GM19351 (cell line): ENCODE measurements around the gene TOMM5.
"Not testable (repeated sequence)": the region's sequence is repeated elsewhere in the genome, so short reads cannot be mapped to it uniquely, and the experiment has no call there.

ENCODE experiments used
- ATAC-seq: cut with Tn5 transposase; IDR thresholded peaks from one replicate; pipeline ENCODE4 v1.9.1; 2021; ENCODE audit warnings: mild to moderate bottlenecking, moderate library complexity; ENCODE audit not compliant: unreplicated experiment

The TOMM5 gene

GRCh38 chr9:37617161-37617560, 24.8 kb upstream of the TOMM5 start:
- ATAC-seq, result no peak

DNA sequence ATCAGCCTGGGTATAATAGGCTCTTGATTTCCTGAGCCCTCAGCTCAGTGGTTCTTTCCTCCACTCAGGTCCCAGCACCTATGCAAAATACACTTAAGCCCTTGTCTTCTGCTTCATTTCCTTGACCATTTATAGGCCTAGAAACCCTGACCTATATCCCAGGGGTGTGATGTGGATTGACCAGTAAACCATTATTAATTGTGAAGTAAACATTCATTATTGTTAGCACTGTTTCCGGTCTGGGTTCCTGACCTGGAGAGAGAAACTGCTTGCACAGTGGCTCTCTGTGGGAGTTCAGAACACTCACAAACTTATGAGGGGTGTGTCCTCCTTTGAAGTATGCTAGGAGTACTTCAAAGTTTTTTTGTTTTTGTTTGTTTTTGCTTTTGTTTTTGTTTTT, 19.6 kb upstream of the TOMM5 start:
- no peak for ATAC-seq

DNA sequence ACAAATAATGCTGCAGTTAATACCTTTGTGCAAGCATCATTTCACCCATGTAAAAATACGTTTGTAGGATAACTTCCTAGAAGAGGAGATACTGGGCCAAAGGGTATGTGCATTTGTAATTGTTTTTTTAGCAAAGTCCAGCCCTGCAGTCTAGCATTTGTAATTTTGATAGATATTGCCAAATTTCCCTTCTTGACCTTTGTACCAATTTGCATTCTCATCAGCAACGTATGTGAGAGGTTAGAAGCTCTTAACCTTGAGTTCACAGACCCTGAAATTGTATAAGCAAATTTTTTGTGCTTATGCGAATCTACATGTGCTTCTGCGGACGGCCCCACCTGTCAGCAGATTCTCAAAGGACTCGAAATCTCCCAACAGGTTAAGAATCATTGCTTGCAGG, 18.6 kb upstream of the TOMM5 start:
- no peak for ATAC-seq

GRCh38 chr9:37609735-37610397, 17.5 kb upstream of the TOMM5 start:
- ATAC-seq, result no peak

DNA sequence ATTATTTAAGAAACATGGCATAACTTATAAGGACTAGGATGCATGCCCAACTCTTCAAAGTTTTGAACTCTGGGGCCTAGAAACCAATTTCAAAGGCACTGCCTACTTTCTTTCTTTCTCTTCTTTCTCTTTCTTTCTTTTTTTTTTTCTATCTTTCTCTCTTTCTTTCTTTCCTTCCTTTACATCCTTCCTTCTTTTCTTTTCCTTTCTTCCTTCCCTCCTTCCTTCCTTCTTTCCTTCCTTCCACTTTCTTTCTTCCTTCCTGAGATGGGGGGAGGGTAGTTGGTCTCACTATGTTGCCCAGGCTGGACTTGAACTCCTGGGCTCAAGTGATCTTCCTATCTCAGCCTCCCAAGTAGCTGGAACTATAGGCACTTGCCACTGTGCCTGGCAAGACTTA, 15.9 kb upstream of the TOMM5 start:
- no peak for ATAC-seq

- no peak for ATAC-seq
These were observed 11.9 kb upstream of the TOMM5 start for GRCh38 chr9:37604296-37604695.

DNA sequence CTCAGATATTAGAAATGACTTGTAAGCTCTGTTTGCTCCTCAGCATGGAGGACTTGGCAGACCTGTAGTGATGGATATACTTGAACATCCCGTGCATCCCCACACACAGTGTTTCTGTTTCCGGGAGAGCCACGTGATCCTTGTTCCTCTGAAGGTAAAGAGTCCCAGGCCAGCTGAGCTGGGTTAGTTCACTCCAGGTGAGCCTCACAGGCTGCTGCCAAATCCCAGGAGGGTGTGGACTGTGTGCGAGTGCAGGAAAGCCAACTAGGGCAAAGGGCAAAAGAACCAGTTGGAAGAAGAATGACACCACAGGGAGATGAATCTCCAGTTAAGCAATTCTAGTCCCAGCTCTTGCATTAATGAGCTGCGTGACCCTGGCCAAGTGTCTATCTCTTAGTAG, 10.4 kb upstream of the TOMM5 start:
- no peak for ATAC-seq

DNA sequence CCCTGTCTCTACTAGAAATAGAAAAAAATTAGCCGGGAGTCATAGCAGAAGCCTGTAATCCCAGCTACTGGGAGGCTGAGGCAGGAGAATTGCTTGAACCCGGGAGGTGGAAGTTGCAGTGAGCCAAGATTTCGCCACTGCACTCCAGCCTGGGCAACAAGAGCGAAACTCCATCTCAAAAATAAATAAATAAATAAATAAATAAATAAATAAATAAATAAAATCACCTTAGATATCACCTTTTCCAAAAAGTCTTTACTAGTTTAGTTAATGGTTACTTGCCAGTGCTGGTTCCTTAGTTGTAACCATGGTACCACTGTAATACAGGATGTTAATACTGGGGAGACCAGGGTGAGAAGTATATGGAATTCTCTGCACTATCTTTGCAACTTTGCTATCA, 9.7 kb upstream of the TOMM5 start:
- ATAC-seq, result not testable (repeated sequence)

GRCh38 chr9:37596504-37596903, 4.1 kb upstream of the TOMM5 start:
- no peak for ATAC-seq

DNA sequence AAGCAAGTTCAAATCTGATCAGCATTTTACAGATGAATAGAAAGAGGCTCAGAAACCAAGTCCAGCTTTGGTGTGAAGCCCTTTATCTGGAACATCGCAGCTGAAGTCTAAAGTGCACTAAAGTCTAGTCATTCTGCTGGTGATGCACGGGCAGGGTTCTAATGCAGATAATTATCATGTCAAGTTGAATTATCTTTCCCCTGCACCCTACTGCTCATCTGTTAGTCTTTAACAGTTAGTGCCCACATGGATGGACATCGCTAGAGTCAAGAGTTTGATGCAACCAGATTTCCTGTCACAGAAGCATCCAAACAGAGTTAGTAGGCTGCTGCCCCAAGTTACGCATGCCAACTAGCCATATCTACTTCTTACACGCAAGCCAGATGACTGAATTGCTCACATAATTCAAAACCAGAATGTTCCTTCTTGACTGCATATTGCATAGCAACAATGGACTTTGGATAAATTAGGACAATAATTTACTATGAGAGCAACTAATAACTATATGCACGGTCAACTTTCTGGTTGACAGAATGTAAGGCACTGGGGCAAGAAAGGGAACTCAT, 1.6 kb upstream of the TOMM5 start:
- ATAC-seq, result no peak

GRCh38 chr9:37587521-37587920, 4.9 kb downstream of the TOMM5 start:
- no peak for ATAC-seq

GRCh38 chr9:37583522-37584121, 8.8 kb downstream of the TOMM5 start:
- no peak for ATAC-seq

DNA sequence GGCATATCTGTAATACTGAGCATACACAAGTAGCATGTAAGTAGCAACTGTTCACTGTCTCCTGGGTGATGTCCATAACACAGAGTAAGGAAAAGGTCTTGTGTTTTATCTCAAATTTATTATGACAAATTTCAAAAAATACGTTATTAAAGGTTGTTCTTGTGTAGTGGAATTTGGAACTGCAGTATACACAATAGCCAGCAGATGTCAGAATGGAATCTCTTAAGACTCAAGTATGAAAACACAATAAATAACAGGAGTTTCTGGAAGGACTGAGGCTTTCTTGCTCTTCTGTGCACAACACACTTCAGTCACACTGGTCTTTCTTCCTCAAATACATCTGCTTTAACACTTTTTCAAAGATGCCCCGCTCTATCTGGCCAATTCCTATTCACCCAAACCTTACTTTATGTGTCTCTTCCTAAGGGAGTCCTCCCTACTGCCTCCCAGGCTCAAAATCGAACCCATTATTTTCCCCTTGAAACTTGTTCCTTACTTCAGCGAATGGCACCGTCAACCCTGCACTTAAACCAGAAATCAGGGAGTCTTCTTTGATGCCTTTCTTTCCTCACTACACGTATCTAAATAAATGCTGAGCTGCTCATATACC, 9.7 kb downstream of the TOMM5 start:
- ATAC-seq, result no peak

DNA sequence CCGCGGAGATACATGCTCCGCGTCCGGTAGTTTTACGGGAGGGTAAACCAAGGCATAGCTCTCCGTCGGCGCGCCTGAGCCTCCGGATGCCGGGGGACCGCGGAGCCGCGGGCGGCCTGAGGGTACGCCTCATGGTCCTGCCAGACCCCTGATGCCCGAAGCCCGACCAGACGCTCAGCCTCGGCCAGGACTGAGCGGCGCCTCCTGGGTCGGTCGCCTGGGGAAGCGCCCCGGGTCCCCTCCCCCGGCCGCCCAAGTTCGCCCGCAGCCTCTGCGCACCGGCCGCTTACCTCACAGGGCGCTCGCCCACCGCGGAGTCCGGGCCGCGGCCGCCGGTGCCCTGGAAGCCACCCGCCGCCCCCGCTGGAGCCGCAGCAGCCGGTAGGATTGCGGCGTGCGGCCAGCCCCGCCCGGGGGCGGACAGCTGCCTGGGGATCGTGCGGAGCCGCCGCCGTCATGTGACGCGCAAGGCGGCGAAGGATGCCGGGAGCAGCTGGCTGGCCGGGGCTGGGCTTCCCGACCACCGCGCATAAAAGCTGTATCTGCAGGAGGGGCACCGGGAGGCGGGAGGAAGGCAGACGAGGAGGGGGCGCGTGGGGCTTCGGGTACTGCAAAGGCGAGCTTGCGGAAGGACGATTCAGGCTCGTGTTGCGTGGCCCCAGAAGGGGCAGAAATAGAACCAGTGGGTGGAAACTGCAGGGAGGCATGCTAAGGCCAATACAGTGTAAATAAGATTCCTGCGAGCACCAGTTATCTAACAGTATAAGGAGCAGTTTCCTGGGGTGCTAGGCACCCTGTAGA, 16.3 kb downstream of the TOMM5 start, which contains the start of gene FBXO10:
TSS of gene FBXO10 (minus strand) at position 460 of the 801 bp plus-strand sequence. CDS start 34,612 bp downstream, outside the sequence.
- ATAC-seq, result peak; percentile 74

- peak; percentile 55 for ATAC-seq
These were observed 16.9 kb downstream of the TOMM5 start for GRCh38 chr9:37575511-37575914.

- no peak for ATAC-seq
These were observed 17.4 kb downstream of the TOMM5 start for GRCh38 chr9:37575001-37575400.

DNA sequence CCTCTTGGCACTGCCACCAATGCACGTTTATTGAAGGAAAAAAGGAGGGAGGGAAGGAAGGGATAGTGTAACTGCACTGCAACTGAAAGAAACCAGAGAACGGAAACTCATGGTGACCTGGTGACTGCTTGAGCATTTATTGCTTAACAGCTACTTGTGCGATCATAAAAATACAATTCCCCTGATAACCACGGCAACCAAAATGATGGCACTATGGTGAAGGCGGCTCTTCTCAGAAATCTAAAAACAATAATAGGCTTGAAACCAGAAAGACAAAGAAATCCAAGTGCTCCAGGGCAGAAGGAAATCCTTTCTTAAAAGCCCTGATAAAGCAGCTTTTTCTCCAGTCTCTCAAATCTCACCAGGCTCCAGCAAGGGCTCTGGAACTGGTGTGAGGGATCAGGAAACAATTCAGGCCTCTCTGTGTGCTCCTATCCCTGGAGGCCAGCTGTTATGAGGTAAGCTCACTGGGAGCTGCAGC, 18.1 kb downstream of the TOMM5 start:
- ATAC-seq, result no peak

DNA sequence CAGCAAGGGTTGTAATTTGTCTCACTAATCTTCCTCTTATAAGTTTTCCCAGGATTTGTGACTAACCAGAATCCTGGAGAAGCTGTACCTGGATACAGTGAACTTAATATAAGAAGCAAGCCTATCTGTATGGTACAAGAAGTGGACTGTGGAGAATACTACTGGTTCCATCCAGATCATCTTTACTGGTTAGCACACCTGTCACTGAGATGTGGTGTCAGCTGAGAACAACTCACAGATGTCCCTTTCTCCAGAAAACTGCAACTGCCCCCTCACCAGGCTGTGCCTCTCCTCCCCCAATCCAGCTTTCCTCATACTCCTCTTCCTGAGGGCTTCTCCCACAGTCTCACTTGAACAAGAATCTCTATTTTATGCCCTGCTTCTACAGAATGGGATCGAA, 21.1 kb downstream of the TOMM5 start:
- no peak for ATAC-seq

DNA sequence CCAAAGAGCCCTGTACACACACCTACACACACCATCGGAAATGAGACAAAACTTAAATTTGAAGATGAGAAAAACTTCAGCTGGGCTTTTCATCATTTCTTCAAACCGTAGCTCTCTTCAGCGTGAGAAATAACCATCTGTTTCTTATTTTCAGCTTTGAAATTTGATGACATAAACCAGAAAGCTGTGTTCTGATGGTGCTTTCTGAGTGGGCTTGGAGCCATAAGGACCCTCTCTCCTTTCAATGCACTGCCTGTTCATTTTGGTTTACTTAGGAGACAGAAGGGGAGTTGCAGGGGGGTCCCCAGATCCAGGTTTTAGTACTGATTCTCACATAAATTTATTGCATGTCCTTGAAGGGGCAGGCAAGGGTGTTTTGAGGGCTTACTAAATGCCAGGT, 25.7 kb downstream of the TOMM5 start:
- no peak for ATAC-seq

DNA sequence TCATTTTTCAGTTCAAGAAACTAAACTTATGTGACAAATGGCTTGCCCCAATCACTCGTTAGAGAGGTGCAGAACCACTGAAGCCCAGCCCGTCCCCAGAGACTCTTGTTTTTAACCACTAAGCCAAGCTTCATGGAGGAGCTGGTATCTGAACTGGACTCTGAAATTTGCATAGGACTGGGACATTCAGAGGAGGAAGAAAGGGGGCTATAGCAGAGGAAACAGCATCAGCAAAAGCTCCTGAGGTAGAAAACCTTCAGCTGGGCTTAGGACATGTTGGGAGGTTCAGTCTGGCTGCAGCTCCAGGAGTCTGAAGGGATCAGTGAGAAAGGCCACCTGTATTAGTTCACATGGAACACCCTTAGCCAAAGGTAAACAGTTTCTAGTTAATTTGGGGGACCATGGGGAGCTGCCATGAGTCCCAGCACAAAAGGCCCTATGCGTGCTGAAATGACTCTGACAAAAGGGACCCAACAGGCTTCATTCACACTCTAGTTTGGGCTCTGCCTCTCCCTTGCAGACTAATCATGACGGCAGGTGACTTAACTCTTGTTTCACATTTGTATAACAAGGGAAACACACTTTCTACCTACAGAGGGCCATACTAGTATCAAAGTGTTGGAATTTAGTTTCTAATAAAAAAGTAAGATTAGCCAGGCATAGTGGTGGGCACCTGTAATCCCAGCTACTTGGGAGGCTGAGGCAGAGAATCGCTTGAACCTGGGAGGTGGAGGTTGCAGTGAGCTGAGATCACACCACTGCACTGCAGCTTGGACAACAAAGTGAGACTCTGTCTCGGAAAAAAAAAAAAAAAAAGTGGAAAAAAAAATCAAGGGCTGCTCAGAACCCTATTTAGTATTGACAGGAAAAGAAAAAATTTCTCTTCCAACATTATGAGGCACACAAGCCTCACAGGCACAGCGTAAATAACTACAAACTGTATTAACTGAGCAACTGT, 26.5 kb downstream of the TOMM5 start:
- peak; percentile 81 for ATAC-seq
